ENCODE results near the gene CUX1.
A peak's percentile ranks its signal among the peaks of the same experiment; 100 is the strongest.
"Not testable (repeated sequence)": the region's sequence is repeated elsewhere in the genome, so short reads cannot be mapped to it uniquely, and the experiment has no call there.

The CUX1 gene

GRCh38 chr7:102142433-102142832 lies 325.0 kb downstream of the CUX1 start:
- not testable (repeated sequence) for DNase-seq (ENCODE audit: low spot score)

- DNase-seq (ENCODE audit: low spot score), result peak; percentile 20
Measured at GRCh38 chr7:102146122-102146521, 328.7 kb downstream of the CUX1 start.

GRCh38 chr7:102147008-102147407 lies 329.6 kb downstream of the CUX1 start:
- DNase-seq (ENCODE audit: low spot score), result no peak

- no peak for DNase-seq (ENCODE audit: low spot score)
Measured at GRCh38 chr7:102148799-102149198, 331.4 kb downstream of the CUX1 start.

- no peak for DNase-seq (ENCODE audit: low spot score)
Measured at GRCh38 chr7:102149416-102149815, 332.0 kb downstream of the CUX1 start.

- DNase-seq (ENCODE audit: low spot score), result no peak
Measured at GRCh38 chr7:102150266-102150665, 332.8 kb downstream of the CUX1 start.

- DNase-seq (ENCODE audit: low spot score), result no peak
Measured at GRCh38 chr7:102152672-102153598, 335.5 kb downstream of the CUX1 start.

- DNase-seq (ENCODE audit: low spot score), result no peak
Measured at GRCh38 chr7:102153599-102153946, 336.1 kb downstream of the CUX1 start.

GRCh38 chr7:102154425-102154824 lies 337.0 kb downstream of the CUX1 start:
- DNase-seq (ENCODE audit: low spot score), result no peak

- DNase-seq (ENCODE audit: low spot score), result no peak
Measured at GRCh38 chr7:102155821-102156441, 338.5 kb downstream of the CUX1 start.

GRCh38 chr7:102156867-102157266 lies 339.4 kb downstream of the CUX1 start:
- DNase-seq (ENCODE audit: low spot score), result no peak

GRCh38 chr7:102165136-102165535 lies 347.7 kb downstream of the CUX1 start:
- DNase-seq (ENCODE audit: low spot score), result no peak

GRCh38 chr7:102167254-102167653 lies 349.8 kb downstream of the CUX1 start:
- DNase-seq (ENCODE audit: low spot score), result no peak

- DNase-seq (ENCODE audit: low spot score), result peak; percentile 35
Measured at GRCh38 chr7:102169651-102170392, 352.4 kb downstream of the CUX1 start.

- DNase-seq (ENCODE audit: low spot score), result peak; percentile 50
Measured at GRCh38 chr7:102170393-102170970, 353.1 kb downstream of the CUX1 start.

GRCh38 chr7:102173669-102174068 lies 356.2 kb downstream of the CUX1 start:
- DNase-seq (ENCODE audit: low spot score), result no peak

GRCh38 chr7:102175423-102176170 lies 358.2 kb downstream of the CUX1 start:
- DNase-seq (ENCODE audit: low spot score), result peak; percentile 53

GRCh38 chr7:102178410-102178809 lies 361.0 kb downstream of the CUX1 start:
- no peak for DNase-seq (ENCODE audit: low spot score)

GRCh38 chr7:102180727-102181126 lies 363.3 kb downstream of the CUX1 start:
- no peak for DNase-seq (ENCODE audit: low spot score)

- DNase-seq (ENCODE audit: low spot score), result no peak
Measured at GRCh38 chr7:102181517-102181916, 364.1 kb downstream of the CUX1 start.

GRCh38 chr7:102182016-102182415 lies 364.6 kb downstream of the CUX1 start:
- DNase-seq (ENCODE audit: low spot score), result no peak

GRCh38 chr7:102183848-102184247 lies 366.4 kb downstream of the CUX1 start:
- DNase-seq (ENCODE audit: low spot score), result not testable (repeated sequence)

Measured in cerebellar cortex (tissue), 1 donor.